ENCODE results near the gene GLDC.
A peak's percentile ranks its signal among the peaks of the same experiment; 100 is the strongest.
"Not testable (repeated sequence)": the region's sequence is repeated elsewhere in the genome, so short reads cannot be mapped to it uniquely, and the experiment has no call there.

The GLDC gene

GRCh38 chr9:6664204-6664680 is 18.7 kb upstream of the GLDC start:
- no peak for DNase-seq (ENCODE audit: low spot score)

GRCh38 chr9:6660512-6660911 is 15.0 kb upstream of the GLDC start:
- no peak for DNase-seq (ENCODE audit: low spot score)

DNA sequence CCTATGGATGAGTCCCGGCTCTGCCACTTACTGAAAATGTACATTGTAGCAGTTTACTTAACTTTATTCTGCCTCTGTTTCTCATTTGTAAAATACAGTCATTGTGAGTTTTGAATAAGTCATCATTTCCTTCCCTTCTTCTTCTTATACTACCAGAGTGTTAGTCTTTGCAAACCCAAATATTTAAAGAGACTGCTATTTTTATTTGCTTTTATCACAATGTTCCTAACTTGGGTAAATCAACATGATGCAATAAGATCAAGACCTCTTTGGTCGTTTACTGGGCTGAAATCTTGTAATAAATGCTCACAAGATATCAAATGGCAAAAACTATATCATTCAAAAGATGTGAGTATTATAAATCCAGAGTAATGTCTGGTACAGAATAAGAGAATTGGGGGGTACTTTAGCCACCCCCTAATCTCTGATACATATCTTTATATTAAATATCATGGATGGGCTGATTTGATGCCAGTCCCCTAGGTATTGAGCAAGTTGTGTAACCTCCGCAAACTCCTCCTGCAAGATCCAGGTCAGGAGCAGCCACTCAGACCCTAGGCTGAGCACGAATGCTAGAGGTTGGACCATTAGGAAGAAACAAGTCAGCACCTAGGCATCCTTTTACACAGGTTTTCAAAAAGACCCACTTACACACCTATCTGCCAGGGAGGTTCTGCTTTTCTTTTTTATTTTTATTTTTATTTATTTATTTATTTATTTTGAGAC is 13.3 kb upstream of the GLDC start:
- DNase-seq (ENCODE audit: low spot score) = no peak

GRCh38 chr9:6656614-6657300 is 11.2 kb upstream of the GLDC start:
- DNase-seq (ENCODE audit: low spot score) = no peak

GRCh38 chr9:6655036-6655435 is 9.5 kb upstream of the GLDC start:
- DNase-seq (ENCODE audit: low spot score) = no peak

- no peak for DNase-seq (ENCODE audit: low spot score)
These were observed 736 bp upstream of the GLDC start for GRCh38 chr9:6646293-6646636.

GRCh38 chr9:6645105-6645354 is 499 bp downstream of the GLDC start:
- not testable (repeated sequence) for DNase-seq (ENCODE audit: low spot score)

DNA sequence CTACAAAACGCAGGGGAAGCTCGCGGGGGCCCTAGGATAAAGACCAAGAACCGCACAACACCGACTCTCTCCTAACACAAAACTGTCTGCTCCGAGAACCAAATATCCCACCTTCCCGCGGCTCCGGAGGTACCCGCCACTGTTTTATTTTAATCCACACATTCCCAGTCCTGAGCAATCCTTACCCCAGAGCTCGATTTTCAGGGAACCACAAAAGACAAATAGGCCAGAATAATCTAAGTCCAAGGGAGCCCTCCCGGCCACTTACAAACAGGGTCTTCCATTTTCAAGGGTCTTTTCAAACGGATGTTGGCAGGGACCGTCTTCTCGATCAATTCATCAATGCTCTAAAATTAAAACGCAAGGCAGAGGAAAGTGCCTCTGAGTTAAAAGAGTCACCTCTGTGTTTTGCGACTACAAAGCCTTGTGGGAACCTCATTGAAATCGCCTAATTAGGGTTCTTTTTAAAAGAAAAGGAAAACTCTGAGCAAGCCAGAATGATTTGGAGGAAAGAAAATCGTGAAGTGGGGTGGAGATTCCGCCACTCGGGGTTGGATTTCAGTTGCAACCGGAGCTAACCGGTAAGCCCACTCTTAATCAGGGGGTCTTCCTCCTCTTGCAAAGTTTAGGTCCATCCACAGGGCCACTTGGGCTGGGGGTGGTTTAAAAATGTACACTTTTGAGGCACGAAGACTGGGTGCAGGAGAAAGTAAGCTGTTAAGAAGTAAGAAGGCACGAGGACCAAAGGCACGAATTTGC is 1.0 kb downstream of the GLDC start:
- no peak for DNase-seq (ENCODE audit: low spot score)

DNA sequence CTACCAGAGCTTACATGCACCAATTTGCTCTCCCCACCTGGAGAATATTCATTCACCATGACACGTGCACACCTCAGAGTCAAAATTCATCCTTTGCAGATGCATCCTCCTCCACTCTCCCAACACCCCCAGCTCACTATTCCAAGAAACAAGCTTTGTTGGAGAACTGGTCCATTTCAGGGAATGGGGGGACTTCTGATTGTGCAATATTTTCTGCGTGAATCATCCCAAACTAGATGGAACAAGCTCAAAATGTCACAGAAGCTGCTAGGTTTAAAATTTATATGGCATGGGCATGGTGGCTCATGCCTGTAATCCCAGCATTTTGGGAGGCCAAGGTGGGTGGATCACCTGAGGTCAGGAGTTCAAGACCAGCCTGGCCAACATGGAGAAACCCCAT is 3.6 kb downstream of the GLDC start:
- DNase-seq (ENCODE audit: low spot score) = no peak

GRCh38 chr9:6641561-6641960 is 4.0 kb downstream of the GLDC start:
- DNase-seq (ENCODE audit: low spot score) = no peak

DNA sequence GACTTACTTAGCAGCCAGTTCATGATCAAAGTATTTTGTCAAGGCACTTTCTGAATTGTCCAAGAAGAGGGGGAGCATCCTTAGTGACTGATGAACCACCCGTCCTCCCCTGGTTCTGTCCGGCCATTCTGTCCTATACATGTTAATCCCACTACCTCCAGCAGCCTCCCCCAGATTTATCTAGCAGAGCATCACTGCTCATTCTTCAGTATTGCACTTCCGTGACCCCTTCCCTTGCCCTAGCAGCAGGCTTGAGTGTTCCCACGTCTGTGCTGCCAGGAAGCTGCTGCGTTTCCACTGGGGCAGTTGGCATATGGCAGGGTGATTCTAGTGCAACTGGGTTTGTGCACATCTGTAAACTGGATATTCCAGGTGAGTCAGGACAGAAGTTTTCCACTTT is 4.5 kb downstream of the GLDC start:
- DNase-seq (ENCODE audit: low spot score) = no peak

DNA sequence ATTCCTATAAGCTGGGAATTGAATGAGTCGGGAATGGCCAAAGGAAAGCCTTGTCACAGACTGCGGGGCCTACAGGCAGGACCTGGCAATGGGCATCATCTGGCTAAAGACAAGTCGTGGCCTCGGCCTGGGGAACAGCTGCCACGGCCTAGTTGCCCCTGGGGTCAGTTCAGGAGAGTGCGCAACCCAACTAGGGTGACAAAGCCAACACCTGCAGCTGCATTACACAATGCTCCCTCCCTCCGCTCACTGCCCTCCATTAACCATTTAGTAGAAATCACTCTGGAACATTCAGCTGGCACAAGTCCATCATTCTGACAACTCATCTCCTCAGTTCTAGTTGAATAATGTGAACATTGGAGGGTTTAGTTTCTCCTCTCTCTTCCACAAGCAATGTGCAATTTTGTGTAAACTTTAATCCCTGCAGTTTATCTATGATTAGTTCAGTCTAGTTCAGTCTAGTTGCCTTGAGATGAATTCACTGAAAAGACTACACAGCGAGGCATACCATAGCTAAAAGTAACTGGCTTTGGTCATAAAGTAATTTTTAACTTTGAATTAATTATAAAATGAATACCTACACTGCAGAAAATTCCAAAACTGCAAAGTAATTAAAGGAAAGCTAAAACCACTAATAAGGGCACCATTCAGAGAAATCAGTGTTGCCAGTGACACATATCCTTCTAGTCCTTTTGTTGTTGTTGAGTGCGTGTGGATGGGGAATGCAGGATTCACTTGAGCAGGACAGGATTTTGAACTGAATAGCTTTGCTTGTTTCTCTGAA is 5.1 kb downstream of the GLDC start:
- no peak for DNase-seq (ENCODE audit: low spot score)

- DNase-seq (ENCODE audit: low spot score) = no peak
These were observed 5.9 kb downstream of the GLDC start for GRCh38 chr9:6639622-6640021.

GRCh38 chr9:6634444-6634843 is 11.1 kb downstream of the GLDC start:
- no peak for DNase-seq (ENCODE audit: low spot score)

- DNase-seq (ENCODE audit: low spot score) = no peak
These were observed 12.2 kb downstream of the GLDC start for GRCh38 chr9:6633378-6633777.

GRCh38 chr9:6632516-6633183 is 12.9 kb downstream of the GLDC start:
- DNase-seq (ENCODE audit: low spot score) = peak; percentile 13

- DNase-seq (ENCODE audit: low spot score) = no peak
These were observed 14.4 kb downstream of the GLDC start for GRCh38 chr9:6631207-6631512.

DNA sequence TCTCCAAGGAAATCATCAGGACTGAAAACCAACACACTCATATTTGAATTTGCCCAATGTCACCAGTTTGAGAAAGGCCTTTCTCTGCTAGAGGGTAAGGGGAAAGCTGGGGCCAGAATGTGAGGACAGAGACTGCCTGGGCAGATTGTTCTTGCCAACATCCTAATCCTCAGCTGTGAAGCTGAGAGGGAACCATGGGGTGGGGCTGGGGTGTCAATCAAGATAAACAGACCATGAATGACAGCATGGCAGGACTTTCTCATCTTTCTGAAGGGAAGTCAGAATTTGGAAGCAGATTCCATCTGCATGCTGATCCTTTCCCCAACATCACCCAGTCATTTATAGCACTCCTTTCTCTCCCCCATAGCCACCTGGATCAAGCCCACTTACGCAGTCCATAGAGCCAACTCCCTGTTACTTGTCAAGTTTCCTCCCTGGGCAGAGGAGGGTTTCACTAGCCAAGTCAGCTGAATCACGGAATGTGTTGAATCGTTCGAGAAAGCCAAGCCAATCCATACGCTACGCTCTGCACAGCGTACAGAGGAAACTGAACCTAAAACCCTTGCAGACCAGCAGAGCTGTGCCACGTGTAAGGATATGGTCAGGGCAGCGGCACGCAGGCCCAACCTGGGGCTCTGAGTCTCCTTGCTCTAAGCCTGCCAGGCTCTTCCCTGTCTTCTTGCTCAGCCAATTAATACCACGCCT is 14.9 kb downstream of the GLDC start:
- no peak for DNase-seq (ENCODE audit: low spot score)

DNA sequence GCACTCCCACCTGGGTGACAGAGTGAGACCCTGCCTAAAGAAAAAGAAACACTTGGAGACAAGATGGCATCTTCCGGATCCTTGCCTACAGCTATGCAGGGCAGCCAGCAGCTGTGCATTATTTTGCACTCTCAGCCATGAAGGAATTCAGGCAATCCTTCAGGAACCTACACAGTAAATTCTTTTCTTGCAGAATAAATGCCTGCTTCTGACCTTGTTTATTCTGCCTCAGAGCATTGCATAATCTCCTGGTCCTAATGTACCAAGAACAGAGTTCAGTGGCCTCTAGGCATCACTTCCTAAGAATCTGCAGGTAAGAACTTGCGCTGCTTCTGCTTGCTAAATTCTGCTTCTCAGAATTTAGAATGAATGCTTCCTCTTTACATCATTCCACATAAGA is 16.8 kb downstream of the GLDC start:
- no peak for DNase-seq (ENCODE audit: low spot score)

GRCh38 chr9:6625363-6625762 is 20.2 kb downstream of the GLDC start:
- DNase-seq (ENCODE audit: low spot score) = no peak

DNA sequence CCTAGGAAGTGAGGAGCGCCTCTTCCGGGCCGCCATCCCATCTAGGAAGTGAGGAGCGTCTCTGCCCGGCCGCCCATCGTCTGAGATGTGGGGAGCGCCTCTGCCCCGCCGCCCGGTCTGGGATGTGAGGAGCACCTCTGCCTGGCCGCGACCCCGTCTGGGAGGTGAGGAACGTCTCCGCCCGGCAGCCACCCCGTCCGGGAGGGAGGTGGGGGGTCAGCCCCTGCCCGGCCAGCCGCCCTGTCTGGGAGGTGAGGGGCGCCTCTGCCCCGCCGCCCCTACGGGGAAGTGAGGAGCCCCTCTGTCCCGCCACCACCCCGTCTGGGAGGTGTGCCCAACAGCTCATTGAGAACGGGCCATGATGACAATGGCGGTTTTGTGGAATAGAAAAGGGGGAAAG is 22.7 kb downstream of the GLDC start:
- DNase-seq (ENCODE audit: low spot score) = not testable (repeated sequence)

DNA sequence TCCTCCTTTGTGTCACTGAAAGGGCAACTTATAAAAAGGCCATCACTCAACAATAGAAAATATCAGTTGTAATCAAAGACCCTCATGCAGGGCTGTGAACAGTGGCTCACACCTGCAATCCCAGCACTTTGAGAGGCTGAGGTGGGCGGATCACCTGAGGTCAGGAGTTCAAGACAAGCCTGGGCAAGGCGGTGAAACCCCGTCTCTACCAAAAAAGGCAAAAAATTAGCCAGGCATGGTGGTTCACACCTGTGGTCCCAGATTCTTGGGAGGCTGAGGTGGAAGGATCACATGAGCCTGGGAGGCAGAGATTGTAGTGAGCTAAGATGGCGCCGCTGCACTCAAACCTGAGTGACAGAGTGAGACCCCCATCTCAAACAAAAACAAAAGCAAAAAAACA is 24.7 kb downstream of the GLDC start:
- no peak for DNase-seq (ENCODE audit: low spot score)

Measured in NAMALWA (cell line).